ENCODE data around the gene DUSP22. TPM values are rescaled to one million over a fixed set of nuclear protein-coding genes. Genes with fewer than 3 reads are reported as not detected.

The DUSP22 gene
- total RNA-seq, 2 donors from 2014 or later, result 13.8 to 34.8 TPM

DNA sequence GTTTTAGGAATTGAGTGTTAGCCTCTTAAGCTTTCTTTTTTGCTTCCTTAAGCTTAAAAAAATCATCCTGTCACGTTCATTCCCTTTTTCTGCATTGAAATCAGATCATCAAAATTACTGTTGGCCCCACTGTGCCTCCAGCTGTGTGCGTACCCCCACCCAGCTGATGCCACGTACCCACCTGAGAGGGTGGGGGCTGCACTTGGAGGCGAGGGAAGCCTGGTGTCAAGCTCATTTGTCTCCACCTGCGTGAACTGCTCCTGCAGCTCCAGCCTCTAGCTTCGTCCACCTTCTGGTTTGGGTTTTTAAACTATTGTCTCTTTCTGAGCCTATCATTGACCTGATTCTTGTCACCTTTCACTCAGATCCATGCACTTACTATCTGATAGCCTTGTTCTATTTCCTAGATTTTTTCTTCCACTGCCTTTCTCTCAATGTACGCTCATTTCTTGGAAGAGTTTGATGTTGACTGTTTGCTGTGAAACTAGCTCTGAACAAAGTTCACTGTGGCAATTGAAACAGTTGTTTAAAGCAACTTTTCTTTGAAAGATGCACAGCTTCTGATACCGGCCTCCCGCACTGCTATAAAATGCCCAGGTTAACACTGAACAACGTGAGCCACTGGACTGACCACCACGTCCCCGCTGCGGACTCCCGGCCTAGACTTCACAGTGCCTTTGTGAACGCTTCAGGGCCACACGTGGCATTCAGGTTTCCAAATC lies 69.3 kb downstream of the DUSP22 start:
- no peak for TF ChIP-seq POLR2A (IDR thresholded peaks at IDR 0.05)
- TF ChIP-seq, protein P1, sequence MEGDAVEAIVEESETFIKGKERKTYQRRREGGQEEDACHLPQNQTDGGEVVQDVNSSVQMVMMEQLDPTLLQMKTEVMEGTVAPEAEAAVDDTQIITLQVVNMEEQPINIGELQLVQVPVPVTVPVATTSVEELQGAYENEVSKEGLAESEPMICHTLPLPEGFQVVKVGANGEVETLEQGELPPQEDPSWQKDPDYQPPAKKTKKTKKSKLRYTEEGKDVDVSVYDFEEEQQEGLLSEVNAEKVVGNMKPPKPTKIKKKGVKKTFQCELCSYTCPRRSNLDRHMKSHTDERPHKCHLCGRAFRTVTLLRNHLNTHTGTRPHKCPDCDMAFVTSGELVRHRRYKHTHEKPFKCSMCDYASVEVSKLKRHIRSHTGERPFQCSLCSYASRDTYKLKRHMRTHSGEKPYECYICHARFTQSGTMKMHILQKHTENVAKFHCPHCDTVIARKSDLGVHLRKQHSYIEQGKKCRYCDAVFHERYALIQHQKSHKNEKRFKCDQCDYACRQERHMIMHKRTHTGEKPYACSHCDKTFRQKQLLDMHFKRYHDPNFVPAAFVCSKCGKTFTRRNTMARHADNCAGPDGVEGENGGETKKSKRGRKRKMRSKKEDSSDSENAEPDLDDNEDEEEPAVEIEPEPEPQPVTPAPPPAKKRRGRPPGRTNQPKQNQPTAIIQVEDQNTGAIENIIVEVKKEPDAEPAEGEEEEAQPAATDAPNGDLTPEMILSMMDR (IDR thresholded peaks at IDR 0.05), result no peak
- 63 to 70% methylated on average over 16 of the region's 16 CpGs for WGBS, 2 donors
- no peak for ATAC-seq
- H3K27ac ChIP-seq, result no peak overlapping the region
- no peaks in the 10 kb centered on the region for H3K4me1 ChIP-seq
- intact Hi-C loops (cut with DNase I), result no loop called here
- H3K9me3 ChIP-seq, result peaks cover 0 to 7% (median 0%) of the 10 kb centered on the region in 3 donors
- H3K27me3 ChIP-seq, result no peaks in the 10 kb centered on the region
- no peaks in the 10 kb centered on the region for H3K36me3 ChIP-seq (replicated peaks in 1 of 2; ENCODE audit: insufficient read depth in 1 of 2, low read depth in 2 of 2)
- no peak overlapping the region for H3K4me3 ChIP-seq
- no peak for DNase-seq

DNA sequence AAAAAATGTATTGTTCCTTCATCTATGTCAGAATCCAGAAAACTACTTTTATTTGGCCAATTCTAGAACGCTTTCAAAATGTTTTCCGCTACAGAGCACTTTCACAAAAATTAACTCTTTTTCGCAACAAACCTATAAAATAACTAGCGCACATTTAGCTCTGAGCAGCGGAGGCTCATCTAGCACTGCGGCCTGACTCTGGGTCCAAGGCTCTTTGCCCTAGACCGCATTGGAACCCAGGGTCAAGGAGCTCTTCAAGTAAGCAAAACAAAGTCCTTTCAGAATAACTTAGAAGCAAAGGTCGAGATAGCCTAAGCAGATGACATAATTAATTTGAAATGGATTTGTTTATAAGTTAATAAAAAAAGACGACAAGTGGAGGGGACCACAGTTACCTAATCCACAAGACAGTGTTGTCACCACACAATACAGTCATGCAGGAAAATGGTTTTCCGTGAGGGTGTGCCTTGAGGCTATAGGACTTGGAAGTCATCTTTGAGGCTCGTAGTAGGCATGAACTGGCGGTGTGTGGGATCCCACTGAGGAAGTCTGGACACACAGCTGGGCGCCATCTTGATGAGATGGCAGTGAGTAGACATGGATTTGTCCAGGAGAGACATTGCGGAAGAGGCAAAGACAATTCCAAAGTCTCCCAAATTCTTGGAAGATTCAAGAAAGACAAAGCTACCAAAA lies 70.1 kb downstream of the DUSP22 start:
- TF ChIP-seq, protein P1 (IDR thresholded peaks at IDR 0.05), result no peak
- TF ChIP-seq POLR2A (IDR thresholded peaks at IDR 0.05), result no peak
- 70 to 74% methylated on average over 14 of the region's 14 CpGs for WGBS, 2 donors
- intact Hi-C loops (cut with DNase I), result no loop called here
- Histone ChIP-seq H3K36me3 (replicated peaks in 1 of 2; ENCODE audit: insufficient read depth in 1 of 2, low read depth in 2 of 2) (no peaks in the 10 kb centered on the region), H3K27me3 (no peaks in the 10 kb centered on the region), H3K9me3 (peaks cover 0 to 7% (median 0%) of the 10 kb centered on the region in 3 donors), H3K4me3 (no peak overlapping the region), H3K4me1 (no peaks in the 10 kb centered on the region), H3K27ac (no peak overlapping the region)
- DNase-seq, result no peak
- ATAC-seq, result no peak

DNA sequence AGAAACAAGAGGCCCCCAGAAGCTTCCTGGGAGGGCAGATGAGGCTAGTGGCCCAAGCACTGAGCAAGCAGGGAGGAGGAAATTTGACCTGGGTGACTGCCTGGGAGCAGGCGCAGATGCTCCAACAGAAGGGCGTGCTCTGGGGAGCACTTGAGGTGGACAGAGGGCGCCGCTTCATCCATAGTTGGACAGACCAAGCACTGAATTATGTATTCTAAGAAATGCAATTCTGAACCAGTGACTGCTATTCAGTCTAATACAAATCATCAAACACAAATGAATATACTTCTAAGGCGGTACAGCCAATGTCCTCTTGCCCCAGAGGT lies 70.6 kb downstream of the DUSP22 start:
- intact Hi-C loops (cut with DNase I), result no loop called here

DNA sequence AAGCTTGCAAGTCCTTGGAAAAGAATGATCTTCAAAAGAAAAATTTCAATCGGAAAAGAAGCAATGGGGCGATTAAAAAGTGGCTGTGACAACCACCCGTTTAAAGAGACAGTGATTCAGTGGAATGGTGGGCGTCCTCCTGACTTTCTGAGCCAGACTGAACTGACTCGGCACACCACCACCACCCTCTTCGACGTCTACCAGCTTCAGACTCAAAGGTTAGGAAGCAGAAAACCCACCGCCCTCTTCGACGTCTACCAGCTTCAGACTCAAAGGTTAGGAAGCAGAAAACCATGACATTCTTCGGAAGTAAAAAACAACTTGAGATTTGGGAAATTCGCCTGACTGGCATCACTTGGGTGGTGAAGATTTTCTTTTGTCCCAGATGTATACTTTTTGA lies 71.0 kb downstream of the DUSP22 start:
- Histone ChIP-seq H3K4me1 (no peaks in the 10 kb centered on the region), H3K9me3 (peaks cover 0 to 7% (median 0%) of the 10 kb centered on the region in 3 donors), H3K27ac (no peak overlapping the region), H3K36me3 (replicated peaks in 1 of 2; ENCODE audit: insufficient read depth in 1 of 2, low read depth in 2 of 2) (no peaks in the 10 kb centered on the region), H3K4me3 (no peak overlapping the region), H3K27me3 (no peaks in the 10 kb centered on the region)
- ATAC-seq (no peak), DNase-seq (no peak)
- WGBS, 2 donors, result 68 to 77% methylated on average over 12 of the region's 12 CpGs
- intact Hi-C loops (cut with DNase I), result no loop called here
- TF ChIP-seq POLR2A (IDR thresholded peaks at IDR 0.05), result no peak
- TF ChIP-seq, protein P1 (IDR thresholded peaks at IDR 0.05), result no peak

More for the DNA sequence above, 70.6 kb downstream of the DUSP22 start:
- Histone ChIP-seq H3K27ac (no peak overlapping the region), H3K4me3 (no peak overlapping the region), H3K36me3 (replicated peaks in 1 of 2; ENCODE audit: insufficient read depth in 1 of 2, low read depth in 2 of 2) (no peaks in the 10 kb centered on the region), H3K4me1 (no peaks in the 10 kb centered on the region), H3K9me3 (peaks cover 0 to 7% (median 0%) of the 10 kb centered on the region in 3 donors), H3K27me3 (no peaks in the 10 kb centered on the region)
- ATAC-seq, result no peak
- WGBS, 2 donors, result 70 to 71% methylated on average over 5 of the region's 5 CpGs
- no peak for DNase-seq
- TF ChIP-seq, protein P1 (IDR thresholded peaks at IDR 0.05), result no peak
- TF ChIP-seq POLR2A (IDR thresholded peaks at IDR 0.05), result no peak
